A549 (cell line): ENCODE measurements around the gene NUCKS1. TPM values are rescaled to one million over a fixed set of nuclear protein-coding genes. Genes with fewer than 3 reads are reported as not detected.

Experiments used
- ATAC-seq, 2 experiments: fragments of 200-7000 bp in 1 of 2; fragments of >200 bp in 1 of 2; cut with Nextera tagmentation in 1 of 2; cut with Tn5 transposase in 1 of 2; 3 replicates each; pipeline versions ENCODE4 v1.8.0 to v1.9.1; 2018 to 2020; ENCODE audit warnings: mild to moderate bottlenecking in 1 of 2, moderate library complexity in 1 of 2
- CTCF ChIA-PET: fragments of 300-600 bp; sonication (Branson Sonifier 250); formaldehyde crosslinking; extraction: SDS; loops from one replicate; lab custom pipeline; 2021; ENCODE audit warnings: antibody characterized with exemption, inconsistent platforms; lab: Yijun Ruan, JAX
- POLR2A ChIA-PET: fragments of 350-600 bp; formaldehyde crosslinking; extraction: SDS; loops from one replicate; lab custom pipeline; 2021; ENCODE audit warnings: antibody characterized with exemption, inconsistent platforms; lab: Yijun Ruan, JAX
- DNase-seq, 2 experiments: peaks; one replicate each; pipeline versions ENCODE4 v3.0.0 to v3.0.0-alpha.2; 2011 to 2016; ENCODE audit warnings: low read depth in 1 of 2, low spot score in 1 of 2
- FAIRE-seq: peaks from 2 replicates; lab custom pipeline; 2011; peaks lifted over from hg19 to GRCh38; lab: Jason Lieb, UNC
- H3K27ac ChIP-seq, 2 experiments: fragments of >200 bp; sonication (Bioruptor Twin); formaldehyde crosslinking; 3 replicates each; pipeline ENCODE4 v1.5.1; 2016 to 2017
- H3K4me1 ChIP-seq: fragments of >200 bp; sonication (Bioruptor Twin); formaldehyde crosslinking; 3 replicates; pipeline ENCODE4 v1.6.1; 2016
- H3K4me2 ChIP-seq: fragments of >200 bp; sonication (Bioruptor Twin); formaldehyde crosslinking; 3 replicates; pipeline ENCODE4 v1.6.1; 2016
- H3K4me3 ChIP-seq: fragments of >200 bp; sonication (Bioruptor Twin); formaldehyde crosslinking; 3 replicates; pipeline ENCODE4 v1.5.1; 2016
- H3K9me3 ChIP-seq: fragments of >200 bp; sonication (Bioruptor Twin); formaldehyde crosslinking; 3 replicates; pipeline ENCODE4 v1.6.1; 2016
- ATOH8 ChIP-seq: fragments of 250-450 bp; sonication (Bioruptor Pico); IDR thresholded peaks from 2 replicates; pipeline ENCODE4 v1.5.0; 2020; ENCODE audit warnings: low read depth, mild to moderate bottlenecking, moderate library complexity
- BHLHE40 ChIP-seq: IDR thresholded peaks from 2 replicates; pipeline ENCODE4 v1.6.1; 2012; ENCODE audit warnings: low read depth, low read length, inconsistent platforms
- CBX2 ChIP-seq: fragments of 200-600 bp; sonication (generic); IDR thresholded peaks from 2 replicates; pipeline ENCODE4 v1.6.1; 2016; ENCODE audit warnings: low read depth, mild to moderate bottlenecking, borderline replicate concordance
- CHD2 ChIP-seq: fragments of 150-350 bp; IDR thresholded peaks from 2 replicates; pipeline ENCODE4 v1.6.1; 2014; ENCODE audit warnings: low read length; ENCODE audit not compliant: partially characterized antibody
- CHD4 ChIP-seq: fragments of 200-600 bp; sonication (generic); IDR thresholded peaks from 2 replicates; pipeline ENCODE4 v1.6.1; 2016; ENCODE audit warnings: antibody characterized with exemption, mild to moderate bottlenecking, borderline replicate concordance
- EHF ChIP-seq: fragments of 250-450 bp; sonication (Bioruptor Pico); IDR thresholded peaks from 2 replicates; pipeline ENCODE4 v1.5.0; 2020; ENCODE audit warnings: mild to moderate bottlenecking
- FOSL2 ChIP-seq, 2 experiments: fragments of 450-650 bp in 1 of 2; fragments of >200 bp in 1 of 2; sonication (Bioruptor Twin) in 1 of 2; formaldehyde crosslinking; IDR thresholded peaks; 2 replicates each; pipeline versions ENCODE4 v1.5.0 to v1.6.1; 2016 to 2020; ENCODE audit warnings: mild to moderate bottlenecking in 1 of 2, moderate library complexity in 1 of 2
- HES2 ChIP-seq: fragments of >200 bp; sonication (Bioruptor Twin); formaldehyde crosslinking; IDR thresholded peaks from 2 replicates; pipeline ENCODE4 v1.6.1; 2016
- KDM1A ChIP-seq: fragments of 200-600 bp; sonication (generic); IDR thresholded peaks from 2 replicates; pipeline ENCODE4 v1.6.1; 2016; ENCODE audit warnings: low read depth, mild to moderate bottlenecking
- MAX ChIP-seq: IDR thresholded peaks from 2 replicates; pipeline ENCODE4 v1.6.1; 2012
- NFE2L2 ChIP-seq: fragments of 150-350 bp; conservative IDR thresholded peaks from 2 replicates; pipeline ENCODE4 v1.6.1; 2014; ENCODE audit warnings: low read length
- NR3C1 ChIP-seq: fragments of >200 bp; sonication (Bioruptor Twin); formaldehyde crosslinking; IDR thresholded peaks from 3 replicates; pipeline ENCODE4 v1.6.1; 2017
- REST ChIP-seq: fragments of 200-600 bp; sonication (generic); IDR thresholded peaks from 2 replicates; pipeline ENCODE4 v1.6.1; 2016; ENCODE audit warnings: antibody characterized with exemption, mild to moderate bottlenecking, moderate library complexity
- SREBF2 ChIP-seq: fragments of 450-650 bp; IDR thresholded peaks from 2 replicates; pipeline ENCODE4 v1.6.1; 2014; ENCODE audit warnings: mild to moderate bottlenecking, moderate library complexity
- TFCP2L1 ChIP-seq: fragments of 250-450 bp; sonication (Bioruptor Pico); IDR thresholded peaks from 2 replicates; pipeline ENCODE4 v1.5.0; 2021; ENCODE audit warnings: mild to moderate bottlenecking
- ZC3H11A ChIP-seq: fragments of 450-650 bp; IDR thresholded peaks from 2 replicates; pipeline ENCODE4 v1.6.1; 2014; ENCODE audit warnings: antibody characterized with exemption, mild to moderate bottlenecking
- ZFP36 ChIP-seq: fragments of 450-650 bp; IDR thresholded peaks from 2 replicates; pipeline ENCODE4 v1.6.1; 2014; ENCODE audit warnings: borderline replicate concordance; ENCODE audit not compliant: partially characterized antibody
- ZSCAN20 ChIP-seq: fragments of 250-450 bp; sonication (Bioruptor Pico); IDR thresholded peaks from 2 replicates; pipeline ENCODE4 v1.8.0; 2022; ENCODE audit warnings: mild to moderate bottlenecking, moderate library complexity
- WGBS: methylation state at CpG from one replicate; pipeline ENCODE4 v1.1.6; 2017; ENCODE audit errors: missing lambda C conversion rate; 5-methylcytosine and 5-hydroxymethylcytosine counted together
- polyA plus RNA-seq, 4 experiments: library from polyadenylated mRNA; depleted of rRNA in 3 of 4; stranded (reverse); fragments of >200 nt; fragmentation: RNase III in 1 of 4; extraction: RNeasy Plus Mini Kit Qiagen cat#74134 plus additional on column Dnase treatment in 1 of 4; gene quantifications; 2 replicates in 3 of 4; 3 replicates in 1 of 4; pipeline ENCODE4 v1.2.3, GENCODE V29; 2011 to 2017
- TF ChIP-seq, protein P1 (sequence below): IDR thresholded peaks from 2 replicates; pipeline ENCODE4 v1.6.1; 2012; ENCODE audit warnings: low read depth, borderline replicate concordance
- TF ChIP-seq, protein P2 (sequence below): fragments of 250-450 bp; sonication (Bioruptor Pico); IDR thresholded peaks from 2 replicates; pipeline ENCODE4 v1.5.0; 2021; ENCODE audit warnings: mild to moderate bottlenecking, moderate library complexity, borderline replicate concordance
- TF ChIP-seq, protein P3 (sequence below): IDR thresholded peaks from 2 replicates; pipeline ENCODE4 v1.6.1; 2012

Gene NUCKS1
- polyA plus RNA-seq, 2 of the 4 experiments (the other 2 are of a cell fraction), result 141 to 190 TPM

DNA sequence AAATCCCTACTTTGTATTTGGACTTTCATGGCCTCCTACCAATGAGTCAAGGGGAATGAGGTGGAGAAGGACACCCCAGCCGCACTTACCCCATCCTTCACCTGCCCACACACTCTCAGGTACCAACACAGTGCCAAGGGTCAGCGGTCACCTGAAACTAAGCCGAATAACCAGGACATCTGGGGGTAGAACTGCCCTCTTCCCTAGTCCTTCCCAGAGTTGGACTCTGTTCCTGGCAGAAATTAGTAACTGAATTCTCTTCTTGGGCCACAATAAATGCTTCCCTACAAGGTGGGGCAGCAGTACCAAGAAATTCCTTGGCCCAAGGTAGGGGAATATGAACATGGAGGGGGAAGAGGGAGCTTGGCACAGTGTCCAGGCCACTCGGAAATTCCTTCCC, 77.0 kb downstream of the NUCKS1 start:
- no peak for DNase-seq
- no peak for TF ChIP-seq SREBF2
- TF ChIP-seq HES2, result no peak
- TF ChIP-seq, protein P1, sequence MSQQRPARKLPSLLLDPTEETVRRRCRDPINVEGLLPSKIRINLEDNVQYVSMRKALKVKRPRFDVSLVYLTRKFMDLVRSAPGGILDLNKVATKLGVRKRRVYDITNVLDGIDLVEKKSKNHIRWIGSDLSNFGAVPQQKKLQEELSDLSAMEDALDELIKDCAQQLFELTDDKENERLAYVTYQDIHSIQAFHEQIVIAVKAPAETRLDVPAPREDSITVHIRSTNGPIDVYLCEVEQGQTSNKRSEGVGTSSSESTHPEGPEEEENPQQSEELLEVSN, result no peak
- TF ChIP-seq ZSCAN20 (CRISPR knock-in tag), result no peak
- TF ChIP-seq ATOH8 (CRISPR knock-in tag), result no peak
- no peak for TF ChIP-seq REST
- no peak for TF ChIP-seq NR3C1
- no peak for TF ChIP-seq KDM1A
- TF ChIP-seq NFE2L2, result no peak
- ATAC-seq, result no peak
- Histone ChIP-seq H3K9me3 (no peaks in the 10 kb centered on the region), H3K27ac (no peak overlapping the region), H3K4me1 (peaks cover 14% of the 10 kb centered on the region; the same call in 2 of the 3 replicates), H3K4me3 (no peak overlapping the region), H3K4me2 (no peak overlapping the region)
- ChIA-PET CTCF (interaction anchor here (1.1 to 13.2 kb wide), 2 partner anchors 15 to 81 kb away, joined by 4 to 117 read pairs; no protein-coding TSS in a partner anchor), POLR2A (no interaction called here)
- 76% methylated on average over 4 of the region's 4 CpGs for WGBS
- no peak for FAIRE-seq

- Histone ChIP-seq H3K4me2 (no peak overlapping the region), H3K9me3 (no peaks in the 10 kb centered on the region), H3K27ac (no peak overlapping the region), H3K4me3 (no peak overlapping the region), H3K4me1 (peaks cover 14% of the 10 kb centered on the region; the same call in 2 of the 3 replicates)
- DNase-seq (no peak), FAIRE-seq (no peak), ATAC-seq (0 out of 6 replicates have a peak, but pooled peaks of 1 of the 2 experiments have one; percentile 12)
- WGBS, result 80% methylated on average over 11 of the region's 11 CpGs
- ChIA-PET POLR2A (no interaction called here), CTCF (interaction anchor here (1.1 to 13.2 kb wide), 2 partner anchors 15 to 81 kb away, joined by 4 to 117 read pairs; no protein-coding TSS in a partner anchor)
- TF ChIP-seq TFCP2L1 (CRISPR knock-in tag) (no peak), CHD4 (no peak), FOSL2 (IDR thresholded peaks at IDR 0.05) (no peak), FOSL2 (CRISPR knock-in tag; IDR thresholded peaks at IDR 0.05) (no peak), CBX2 (no peak), ZC3H11A (no peak), CHD2 (no peak)
Observed at GRCh38 chr1:205672395-205672889, 77.5 kb downstream of the NUCKS1 start.

DNA sequence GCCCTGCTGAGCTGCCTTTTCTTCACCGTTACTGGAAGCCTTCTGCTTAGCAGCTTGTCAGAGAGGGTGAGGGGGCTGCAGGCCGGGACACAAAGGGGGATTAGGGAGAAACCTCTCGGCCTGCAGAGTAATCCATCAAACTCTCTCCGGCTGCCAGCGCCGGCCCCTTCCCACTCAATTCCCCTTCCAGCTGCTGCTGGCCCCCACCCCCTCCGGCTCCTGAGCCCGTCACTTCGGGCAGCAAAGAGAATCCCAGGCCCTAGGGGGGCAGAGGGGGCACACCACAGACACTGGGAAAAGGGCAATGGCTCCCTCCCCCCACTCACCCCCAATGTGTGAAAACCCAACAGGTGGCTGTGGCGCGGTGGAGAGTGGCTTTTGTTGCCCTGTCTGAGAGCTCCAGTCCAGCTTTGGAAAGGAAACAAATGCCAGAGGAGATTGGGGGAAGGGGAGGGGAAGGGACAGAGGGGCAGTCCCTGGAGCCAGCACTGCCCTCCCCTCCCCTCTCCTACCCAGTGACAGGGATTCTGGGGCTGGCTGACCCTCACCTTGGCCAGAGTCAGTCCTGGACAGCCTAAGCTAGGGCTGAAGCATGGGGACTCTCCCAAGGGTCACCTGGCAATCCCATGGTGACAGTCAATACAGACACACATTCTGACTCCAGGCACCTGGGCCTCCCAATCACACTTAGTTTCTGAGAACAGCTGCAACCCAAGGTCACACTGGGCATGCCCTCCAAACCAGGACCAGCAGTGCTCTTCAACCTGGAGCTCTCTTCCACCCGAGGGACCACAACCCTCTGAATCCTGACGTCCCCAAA, 79.2 kb downstream of the NUCKS1 start:
- WGBS, result 86% methylated on average over 11 of the region's 13 CpGs
- no peak overlapping the region for H3K27ac ChIP-seq
- no peak overlapping the region for H3K4me3 ChIP-seq
- H3K9me3 ChIP-seq, result no peaks in the 10 kb centered on the region
- POLR2A ChIA-PET, result no interaction called here
- DNase-seq, result no peak
- no peak overlapping the region for H3K4me2 ChIP-seq
- no peak for ATAC-seq
- CTCF ChIA-PET, result interaction anchor here (1.0 to 5.3 kb wide), 5 partner anchors 12 to 99 kb away, joined by 3 to 84 read pairs (median 5); no protein-coding TSS in a partner anchor
- H3K4me1 ChIP-seq, result peaks cover 14% of the 10 kb centered on the region; the same call in 2 of the 3 replicates
- FAIRE-seq, result no peak
- TF ChIP-seq ZFP36, result no peak
- TF ChIP-seq, protein P2, sequence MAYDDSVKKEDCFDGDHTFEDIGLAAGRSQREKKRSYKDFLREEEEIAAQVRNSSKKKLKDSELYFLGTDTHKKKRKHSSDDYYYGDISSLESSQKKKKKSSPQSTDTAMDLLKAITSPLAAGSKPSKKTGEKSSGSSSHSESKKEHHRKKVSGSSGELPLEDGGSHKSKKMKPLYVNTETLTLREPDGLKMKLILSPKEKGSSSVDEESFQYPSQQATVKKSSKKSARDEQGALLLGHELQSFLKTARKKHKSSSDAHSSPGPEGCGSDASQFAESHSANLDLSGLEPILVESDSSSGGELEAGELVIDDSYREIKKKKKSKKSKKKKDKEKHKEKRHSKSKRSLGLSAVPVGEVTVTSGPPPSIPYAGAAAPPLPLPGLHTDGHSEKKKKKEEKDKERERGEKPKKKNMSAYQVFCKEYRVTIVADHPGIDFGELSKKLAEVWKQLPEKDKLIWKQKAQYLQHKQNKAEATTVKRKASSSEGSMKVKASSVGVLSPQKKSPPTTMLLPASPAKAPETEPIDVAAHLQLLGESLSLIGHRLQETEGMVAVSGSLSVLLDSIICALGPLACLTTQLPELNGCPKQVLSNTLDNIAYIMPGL (CRISPR knock-in tag), result no peak
- no peak for TF ChIP-seq SREBF2
- TF ChIP-seq, protein P3, sequence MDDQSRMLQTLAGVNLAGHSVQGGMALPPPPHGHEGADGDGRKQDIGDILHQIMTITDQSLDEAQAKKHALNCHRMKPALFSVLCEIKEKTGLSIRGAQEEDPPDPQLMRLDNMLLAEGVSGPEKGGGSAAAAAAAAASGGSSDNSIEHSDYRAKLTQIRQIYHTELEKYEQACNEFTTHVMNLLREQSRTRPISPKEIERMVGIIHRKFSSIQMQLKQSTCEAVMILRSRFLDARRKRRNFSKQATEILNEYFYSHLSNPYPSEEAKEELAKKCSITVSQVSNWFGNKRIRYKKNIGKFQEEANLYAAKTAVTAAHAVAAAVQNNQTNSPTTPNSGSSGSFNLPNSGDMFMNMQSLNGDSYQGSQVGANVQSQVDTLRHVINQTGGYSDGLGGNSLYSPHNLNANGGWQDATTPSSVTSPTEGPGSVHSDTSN, result no peak
- TF ChIP-seq BHLHE40, result no peak
- TF ChIP-seq MAX, result no peak
- TF ChIP-seq KDM1A, result no peak
- no peak for TF ChIP-seq EHF (CRISPR knock-in tag)
